Measurements from ENCODE around the gene BCAS3. TPM values are rescaled to one million over a fixed set of nuclear protein-coding genes. Genes with fewer than 3 reads are reported as not detected.

Gene BCAS3
- total RNA-seq, 4 donors from 2014 or later, result 41.0 to 81.4 (median 45.6) TPM

- WGBS, result 90% methylated on average over 7 of the region's 7 CpGs
Measured at GRCh38 chr17:61345825-61346666, 668.4 kb downstream of the BCAS3 start.

GRCh38 chr17:61349350-61349749 is 671.7 kb downstream of the BCAS3 start:
- Histone ChIP-seq H3K27me3 (no peaks in the 10 kb centered on the region), H3K36me3 (no peaks in the 10 kb centered on the region), H3K9me3 (no peaks in the 10 kb centered on the region), H3K4me3 (no peak overlapping the region), H3K27ac (no peak overlapping the region), H3K4me1 (no peaks in the 10 kb centered on the region)
- WGBS, result 87% methylated on average over 3 of the region's 3 CpGs
- DNase-seq (ENCODE audit: low spot score in 2 of 2), result no peak
- TF ChIP-seq EP300 (IDR thresholded peaks at IDR 0.05) (no peak), POLR2AphosphoS5 (IDR thresholded peaks at IDR 0.05) (no peak), CTCF (IDR thresholded peaks at IDR 0.05) (no peak), POLR2A (IDR thresholded peaks at IDR 0.05) (no peak)

More at GRCh38 chr17:61345825-61346666, 668.4 kb downstream of the BCAS3 start:
- no peaks in the 10 kb centered on the region for H3K36me3 ChIP-seq
- TF ChIP-seq POLR2AphosphoS5 (IDR thresholded peaks at IDR 0.05), result no peak
- H3K27ac ChIP-seq, result no peak overlapping the region
- H3K4me1 ChIP-seq, result no peaks in the 10 kb centered on the region
- H3K4me3 ChIP-seq, result no peak overlapping the region
- H3K9me3 ChIP-seq, result no peaks in the 10 kb centered on the region
- H3K27me3 ChIP-seq, result no peaks in the 10 kb centered on the region
- no peak for DNase-seq (ENCODE audit: low spot score in 2 of 2)

- no peak for DNase-seq (ENCODE audit: low spot score in 2 of 2)
- TF ChIP-seq POLR2A (IDR thresholded peaks at IDR 0.05) (no peak), EP300 (IDR thresholded peaks at IDR 0.05) (no peak), POLR2AphosphoS5 (IDR thresholded peaks at IDR 0.05) (no peak), CTCF (IDR thresholded peaks at IDR 0.05) (no peak)
- Histone ChIP-seq H3K27ac (no peak overlapping the region), H3K4me1 (no peaks in the 10 kb centered on the region), H3K4me3 (no peak overlapping the region), H3K9me3 (no peaks in the 10 kb centered on the region), H3K36me3 (no peaks in the 10 kb centered on the region), H3K27me3 (no peaks in the 10 kb centered on the region)
- WGBS, result 89% methylated on average over 5 of the region's 5 CpGs
Measured at GRCh38 chr17:61351745-61352407, 674.2 kb downstream of the BCAS3 start.

GRCh38 chr17:61352408-61352770 is 674.7 kb downstream of the BCAS3 start:
- H3K4me3 ChIP-seq, result no peak overlapping the region
- H3K27me3 ChIP-seq, result no peaks in the 10 kb centered on the region
- H3K9me3 ChIP-seq, result no peaks in the 10 kb centered on the region
- no peak for DNase-seq (ENCODE audit: low spot score in 2 of 2)
- no peaks in the 10 kb centered on the region for H3K36me3 ChIP-seq
- no peak overlapping the region for H3K27ac ChIP-seq
- 63% methylated on average over 7 of the region's 7 CpGs for WGBS
- no peak for TF ChIP-seq EP300 (IDR thresholded peaks at IDR 0.05)
- TF ChIP-seq POLR2AphosphoS5 (IDR thresholded peaks at IDR 0.05), result no peak
- TF ChIP-seq CTCF (IDR thresholded peaks at IDR 0.05), result no peak
- no peak for TF ChIP-seq POLR2A (IDR thresholded peaks at IDR 0.05)
- H3K4me1 ChIP-seq, result no peaks in the 10 kb centered on the region

- TF ChIP-seq CTCF (IDR thresholded peaks at IDR 0.05) (no peak), POLR2AphosphoS5 (IDR thresholded peaks at IDR 0.05) (no peak), POLR2A (IDR thresholded peaks at IDR 0.05) (no peak), EP300 (IDR thresholded peaks at IDR 0.05) (no peak)
- H3K36me3 ChIP-seq, result no peaks in the 10 kb centered on the region
- H3K27me3 ChIP-seq, result no peaks in the 10 kb centered on the region
- no peaks in the 10 kb centered on the region for H3K9me3 ChIP-seq
- no peaks in the 10 kb centered on the region for H3K4me1 ChIP-seq
- H3K4me3 ChIP-seq, result no peak overlapping the region
- 85% methylated on average over 12 of the region's 12 CpGs for WGBS
- no peak for DNase-seq (ENCODE audit: low spot score in 2 of 2)
- H3K27ac ChIP-seq, result no peak overlapping the region
Measured at GRCh38 chr17:61352781-61353491, 675.3 kb downstream of the BCAS3 start.
